H1 (cell line): ENCODE results near the gene AATK. TPM values are rescaled to one million over a fixed set of nuclear protein-coding genes. Genes with fewer than 3 reads are reported as not detected.

ENCODE experiments used
- CTCF ChIA-PET: fragments of 300-600 bp; sonication (Branson Sonifier 250); formaldehyde crosslinking; loops from one replicate; lab custom pipeline; 2021; ENCODE audit not compliant: partially characterized antibody; lab: Charles Lee
- POLR2A ChIA-PET: fragments of 300-600 bp; sonication (Branson Sonifier 250); formaldehyde crosslinking; loops from one replicate; lab custom pipeline; 2021; ENCODE audit warnings: inconsistent platforms; ENCODE audit not compliant: partially characterized antibody; lab: Charles Lee
- DNase-seq, 2 experiments: peaks; one replicate each; pipeline versions ENCODE4 v3.0.0 to v3.0.0-alpha.2; 2010 to 2022; ENCODE audit warnings: low spot score in 2 of 2, low read depth in 1 of 2, mixed read lengths in 1 of 2
- FAIRE-seq: peaks from 2 replicates; lab custom pipeline; 2011; peaks lifted over from hg19 to GRCh38; lab: Jason Lieb, UNC
- H2AFZ ChIP-seq: 2 replicates; pipeline ENCODE4 v1.8.1; 2012; ENCODE audit warnings: low read length, inconsistent platforms
- H2AK5ac ChIP-seq: 2 replicates; pipeline ENCODE4 v1.6.1; 2013; ENCODE audit warnings: low read depth, low read length
- H2BK120ac ChIP-seq: replicated peaks from 2 replicates; pipeline ENCODE3; 2013; ENCODE audit warnings: low read depth, low read length, inconsistent platforms
- H2BK12ac ChIP-seq: 2 replicates; pipeline ENCODE4 v1.6.1; 2013; ENCODE audit warnings: low read depth, low read length
- H2BK15ac ChIP-seq: 2 replicates; pipeline ENCODE4 v1.6.1; 2013; ENCODE audit warnings: low read length
- H2BK20ac ChIP-seq: 2 replicates; pipeline ENCODE4 v1.6.1; 2013; ENCODE audit warnings: low read length
- H2BK5ac ChIP-seq: 2 replicates; pipeline ENCODE4 v1.6.1; 2013; ENCODE audit warnings: low read depth, low read length
- H3K14ac ChIP-seq: 2 replicates; pipeline ENCODE4 v1.6.1; 2013; ENCODE audit warnings: inconsistent platforms; ENCODE audit not compliant: insufficient read length
- H3K18ac ChIP-seq: 2 replicates; pipeline ENCODE4 v1.6.1; 2013; ENCODE audit warnings: low read length; ENCODE audit errors: extremely low read depth
- H3K23ac ChIP-seq: 2 replicates; pipeline ENCODE4 v1.6.1; 2013; ENCODE audit warnings: inconsistent platforms; ENCODE audit not compliant: insufficient read length
- H3K23me2 ChIP-seq: 2 replicates; pipeline ENCODE4 v1.6.1; 2013; ENCODE audit warnings: low read depth, low read length
- H3K27ac ChIP-seq: 2 replicates; pipeline ENCODE4 v1.6.1; 2011; ENCODE audit warnings: low read depth, low read length, inconsistent platforms
- H3K27me3 ChIP-seq, 4 experiments: replicated peaks in 1 of 4; 1 replicate in 1 of 4; 2 replicates in 3 of 4; pipeline versions ENCODE4 v1.6.1 to v1.8.1; 2011 to 2013; ENCODE audit warnings: low read length in 3 of 4, mild to moderate bottlenecking in 3 of 4, inconsistent platforms in 2 of 4, mixed read lengths in 2 of 4, moderate library complexity in 1 of 4; ENCODE audit not compliant: control insufficient read depth in 3 of 4, insufficient read depth in 3 of 4; ENCODE audit errors: extremely low read depth in 1 of 4
- H3K36me3 ChIP-seq, 4 experiments: 2 replicates each; pipeline versions ENCODE4 v1.6.1 to v1.8.1; 2011 to 2013; ENCODE audit warnings: mild to moderate bottlenecking in 4 of 4, low read length in 3 of 4, moderate library complexity in 2 of 4, control low read depth in 1 of 4, inconsistent platforms in 1 of 4; ENCODE audit not compliant: insufficient read depth in 4 of 4, control insufficient read depth in 2 of 4
- H3K4ac ChIP-seq: replicated peaks from 2 replicates; pipeline ENCODE3; 2013; ENCODE audit warnings: low read length, low read depth, mixed read lengths, inconsistent platforms; ENCODE audit not compliant: insufficient read length
- H3K4me1 ChIP-seq, 4 experiments: replicated peaks in 1 of 4; 1 replicate in 1 of 4; 2 replicates in 3 of 4; pipeline versions ENCODE4 v1.6.1 to v1.8.1; 2011 to 2013; ENCODE audit warnings: low read length in 3 of 4, inconsistent platforms in 2 of 4, mixed read lengths in 1 of 4; ENCODE audit not compliant: insufficient read depth in 4 of 4, control insufficient read depth in 3 of 4
- H3K4me2 ChIP-seq, 2 experiments: 2 replicates each; pipeline versions ENCODE4 v1.6.1 to v1.8.1; 2011 to 2013; ENCODE audit warnings: low read depth in 2 of 2, low read length in 2 of 2, control low read depth in 1 of 2, inconsistent platforms in 1 of 2, mild to moderate bottlenecking in 1 of 2; ENCODE audit not compliant: insufficient read depth in 1 of 2
- H3K4me3 ChIP-seq, 4 experiments: fragments of 200-600, 300-600 bp in 1 of 4; sonication (generic), shearing (Covaris generic), sonication (Bioruptor Twin) in 1 of 4; 2 replicates each; pipeline versions ENCODE4 v1.5.1 to v1.8.1; 2011 to 2016; ENCODE audit warnings: low read length in 4 of 4, low read depth in 3 of 4, control low read depth in 2 of 4, inconsistent platforms in 2 of 4, mild to moderate bottlenecking in 2 of 4, mixed read lengths in 1 of 4, moderate library complexity in 1 of 4; ENCODE audit not compliant: insufficient read depth in 2 of 4; ENCODE audit errors: extremely low read depth in 1 of 4
- H3K56ac ChIP-seq: replicated peaks from 2 replicates; pipeline ENCODE3; 2013; ENCODE audit warnings: low read depth, mild to moderate bottlenecking, mixed read lengths, low read length, inconsistent platforms; ENCODE audit not compliant: insufficient read length
- H3K79me1 ChIP-seq: 2 replicates; pipeline ENCODE4 v1.6.1; 2013; ENCODE audit warnings: low read depth, low read length, control low read depth
- H3K79me2 ChIP-seq, 2 experiments: 2 replicates each; pipeline versions ENCODE4 v1.6.1 to v1.8.1; 2012 to 2013; ENCODE audit warnings: low read length in 2 of 2, mild to moderate bottlenecking in 2 of 2, inconsistent platforms in 1 of 2; ENCODE audit not compliant: insufficient read depth in 2 of 2, control insufficient read depth in 1 of 2
- H3K9ac ChIP-seq, 4 experiments: replicated peaks in 1 of 4; 1 replicate in 1 of 4; 2 replicates in 3 of 4; pipeline versions ENCODE4 v1.6.1 to v1.8.1; 2011 to 2013; ENCODE audit warnings: low read depth in 3 of 4, low read length in 3 of 4, control low read depth in 2 of 4, mild to moderate bottlenecking in 2 of 4, moderate library complexity in 2 of 4, inconsistent platforms in 1 of 4; ENCODE audit errors: extremely low read depth in 1 of 4
- H3K9me3 ChIP-seq, 2 experiments: 2 replicates each; pipeline versions ENCODE4 v1.6.1 to v1.8.1; 2012 to 2013; ENCODE audit warnings: mild to moderate bottlenecking in 2 of 2, moderate library complexity in 2 of 2, control low read depth in 1 of 2, inconsistent platforms in 1 of 2, low read depth in 1 of 2, low read length in 1 of 2, mixed read lengths in 1 of 2; ENCODE audit not compliant: insufficient read depth in 2 of 2
- H4K20me1 ChIP-seq, 2 experiments: replicated peaks in 1 of 2; 2 replicates each; pipeline versions ENCODE3 to v1.8.1; 2011 to 2013; ENCODE audit warnings: inconsistent platforms in 2 of 2, low read length in 2 of 2, mild to moderate bottlenecking in 1 of 2; ENCODE audit not compliant: insufficient read depth in 2 of 2, control insufficient read depth in 1 of 2
- H4K5ac ChIP-seq: 2 replicates; pipeline ENCODE4 v1.6.1; 2013; ENCODE audit warnings: low read length, low read depth, mixed read lengths, inconsistent platforms; ENCODE audit not compliant: insufficient read length
- H4K8ac ChIP-seq: 2 replicates; pipeline ENCODE4 v1.8.0; 2013; ENCODE audit warnings: mild to moderate bottlenecking, moderate library complexity, low read length, inconsistent platforms; ENCODE audit not compliant: insufficient read depth; ENCODE audit errors: extremely low read depth
- H4K91ac ChIP-seq: replicated peaks from 2 replicates; pipeline ENCODE3; 2013; ENCODE audit warnings: low read length, mixed read lengths, inconsistent platforms; ENCODE audit not compliant: insufficient read length
- BRCA1 ChIP-seq: IDR thresholded peaks from 2 replicates; pipeline ENCODE4 v1.6.1; 2012; ENCODE audit warnings: low read depth, low read length, improper control_type of control experiment
- EZH2 ChIP-seq: fragments of 200-600 bp; sonication (generic); IDR thresholded peaks from 2 replicates; pipeline ENCODE4 v1.7.1; 2012; ENCODE audit warnings: low read depth, mild to moderate bottlenecking, moderate library complexity, low read length, inconsistent platforms; ENCODE audit not compliant: severe bottlenecking
- JUND ChIP-seq: IDR thresholded peaks from 2 replicates; pipeline ENCODE4 v1.6.1; 2011; ENCODE audit warnings: mild to moderate bottlenecking, improper control_type of control experiment, low read length
- KDM1A ChIP-seq: fragments of 200-600, 300-600 bp; sonication (generic); IDR thresholded peaks from 2 replicates; pipeline ENCODE4 v1.7.1; 2016; ENCODE audit warnings: mild to moderate bottlenecking, low read length, borderline replicate concordance
- PHF8 ChIP-seq: fragments of 200-600 bp; sonication (generic); conservative IDR thresholded peaks from 2 replicates; pipeline ENCODE4 v1.7.1; 2012; ENCODE audit warnings: low read depth, mild to moderate bottlenecking, inconsistent platforms, low read length, moderate library complexity
- POLR2A ChIP-seq, 2 experiments: IDR thresholded peaks; 1 replicate in 1 of 2; 2 replicates in 1 of 2; pipeline ENCODE4 v1.6.1; 2011; ENCODE audit warnings: low read depth in 2 of 2, low read length in 2 of 2, mild to moderate bottlenecking in 2 of 2; ENCODE audit errors: control extremely low read depth in 1 of 2
- RNF2 ChIP-seq: fragments of 200-900, 300-1000 bp; sonication (generic); IDR thresholded peaks from 2 replicates; pipeline ENCODE4 v1.7.1; 2016; ENCODE audit warnings: borderline replicate concordance, low read depth, mild to moderate bottlenecking, antibody characterized with exemption, low read length; ENCODE audit not compliant: poor library complexity, severe bottlenecking; ENCODE audit errors: missing control alignments
- RXRA ChIP-seq: IDR thresholded peaks from 2 replicates; pipeline ENCODE4 v1.6.1; 2011; ENCODE audit warnings: low read depth, mild to moderate bottlenecking, low read length, moderate library complexity; ENCODE audit not compliant: insufficient read depth
- TAF1 ChIP-seq: IDR thresholded peaks from 2 replicates; pipeline ENCODE4 v1.6.1; 2011; ENCODE audit warnings: mild to moderate bottlenecking, low read depth, low read length
- WGBS, 2 experiments: shearing (Covaris generic) in 1 of 2; methylation state at CpG; one replicate each; pipeline versions ENCODE4 v1.1.6 to v1.1.7; 2013 to 2015; ENCODE audit warnings: low lambda C conversion rate in 2 of 2, mixed read lengths in 2 of 2, inconsistent platforms in 1 of 2, low coverage in 1 of 2, missing lambda C conversion rate in 1 of 2; ENCODE audit not compliant: insufficient replicate concordance in 2 of 2, insufficient coverage in 1 of 2, insufficient read length in 1 of 2; ENCODE audit errors: extremely low coverage in 1 of 2, missing lambda C conversion rate in 1 of 2; 5-methylcytosine and 5-hydroxymethylcytosine counted together
- polyA plus RNA-seq, 7 experiments: library from polyadenylated mRNA; depleted of rRNA in 3 of 7; stranded (reverse) in 5 of 7; unstranded in 2 of 7; fragments of >200 nt in 5 of 7; fragments of 200-250 nt in 2 of 7; gene quantifications; 1 replicate in 5 of 7; 2 replicates in 1 of 7; 4 replicates in 1 of 7; pipeline versions ENCODE4 v1.2.1 to v1.2.3, GENCODE V29; 2011 to 2013; ENCODE audit warnings: missing spikeins in 2 of 7, mixed read lengths in 2 of 7
- total RNA-seq: library from RNA; stranded (reverse); fragmentation: NEBNext Ultra II Directional; extraction: Animal tissue kit (Norgen Biotek cat#: 25700); gene quantifications from 2 replicates; pipeline ENCODE4 v1.2.1, GENCODE V29; 2021
- TF ChIP-seq, protein P1 (sequence below): IDR thresholded peaks from 2 replicates; pipeline ENCODE4 v1.6.1; 2012; ENCODE audit warnings: inconsistent platforms

Gene AATK
- total and polyA plus RNA-seq, 2 of the 8 experiments (the other 6 are each of a cell fraction or from before 2014, with no cell fraction given), result 1.7 to 3.5 TPM

DNA sequence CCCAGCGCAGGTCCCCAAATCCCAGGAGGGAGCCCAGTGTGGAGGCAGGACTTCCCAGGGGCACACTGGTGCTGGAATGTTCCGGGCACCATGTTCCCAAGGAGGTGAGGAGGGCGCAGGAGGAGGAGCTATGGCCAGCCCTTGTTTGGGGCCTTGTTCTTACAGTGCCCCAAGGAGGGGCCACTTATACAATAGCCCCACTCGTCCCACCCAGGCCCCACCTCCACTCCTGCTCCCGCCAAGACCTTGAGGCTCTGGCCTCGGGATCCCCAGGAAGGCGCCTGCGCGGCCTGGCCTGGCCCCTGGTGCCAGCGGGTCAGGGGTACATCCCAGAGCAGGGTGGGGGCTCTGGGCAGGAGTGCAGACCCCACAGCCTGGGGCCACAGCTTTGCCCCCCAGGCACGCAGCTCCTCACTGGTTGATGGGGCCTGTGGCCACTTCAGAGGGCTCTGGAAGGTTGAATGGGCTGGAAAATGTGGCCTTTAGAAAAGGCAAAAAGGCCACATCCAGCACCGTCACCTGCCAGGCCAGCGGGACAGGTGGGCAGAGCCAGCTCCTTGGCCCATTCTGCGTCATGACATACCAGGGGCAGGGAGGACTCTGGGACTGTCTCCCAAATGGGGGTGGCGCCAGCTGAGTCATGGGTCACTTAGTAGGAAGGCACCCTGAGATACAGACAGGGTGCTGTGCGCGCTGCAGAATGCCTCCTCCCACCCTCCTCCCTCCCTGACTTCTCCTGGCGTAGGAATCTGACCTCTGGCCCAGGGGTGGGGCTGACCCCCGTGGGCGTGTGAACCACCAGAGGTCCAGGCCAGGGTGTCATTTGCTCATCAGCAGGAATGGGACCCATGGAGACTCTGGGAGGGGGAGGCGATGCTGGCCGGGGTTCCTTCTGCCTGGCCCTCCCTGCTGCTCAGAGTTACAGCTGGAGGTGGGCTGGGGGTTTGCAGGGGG lies 33.0 kb downstream of the AATK start:
- no peak overlapping the region for H2AK5ac ChIP-seq
- H3K18ac ChIP-seq, result no peak overlapping the region; the same call in none of the 2 replicates
- H2BK12ac ChIP-seq, result no peak overlapping the region
- TF ChIP-seq RNF2 (no peak), JUND (no peak), PHF8 (no peak), TAF1 (no peak), KDM1A (no peak), BRCA1 (no peak), RXRA (no peak), POLR2A (IDR thresholded peaks at IDR 0.05; ENCODE audit: control extremely low read depth in 1 of 2, low read depth in 2 of 2, low read length in 2 of 2) (no peak), EZH2 (no peak)
- TF ChIP-seq, protein P1, sequence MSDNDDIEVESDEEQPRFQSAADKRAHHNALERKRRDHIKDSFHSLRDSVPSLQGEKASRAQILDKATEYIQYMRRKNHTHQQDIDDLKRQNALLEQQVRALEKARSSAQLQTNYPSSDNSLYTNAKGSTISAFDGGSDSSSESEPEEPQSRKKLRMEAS, result no peak
- no peak overlapping the region for H3K56ac ChIP-seq
- H2BK5ac ChIP-seq, result no peak overlapping the region
- H2BK120ac ChIP-seq, result no peak overlapping the region
- no peak overlapping the region for H3K27ac ChIP-seq
- FAIRE-seq (no peak), DNase-seq (no peak)
- H3K14ac ChIP-seq, result no peak overlapping the region
- H3K79me2 ChIP-seq, result no peaks in the 10 kb centered on the region
- H4K8ac ChIP-seq, result peak overlapping the region; percentile 5; the same call in 1 of the 2 replicates
- H3K36me3 ChIP-seq, result no peaks in the 10 kb centered on the region
- H3K9me3 ChIP-seq, result peaks cover 4 to 5% of the 10 kb centered on the region in 2 experiments; a peak in 2 of 4 replicates
- H4K5ac ChIP-seq, result no peak overlapping the region
- ChIA-PET POLR2A (interaction anchor here (0.7 to 1.4 kb wide), 5 partner anchors 9 to 109 kb away, joined by 3 to 5 read pairs (median 4); partner anchors contain the start of gene TEPSIN), CTCF (interaction anchor here (0.6 to 2.0 kb wide), 11 partner anchors 9 to 297 kb away, joined by 3 to 14 read pairs (median 3); no protein-coding TSS in a partner anchor)
- no peak overlapping the region for H2AFZ ChIP-seq
- H4K20me1 ChIP-seq, result peaks cover 2 to 3% of the 10 kb centered on the region in 2 experiments
- peaks cover 0 to 8% (median 4%) of the 10 kb centered on the region in 4 experiments; a peak in 3 of 7 replicates for H3K4me1 ChIP-seq
- no peaks in the 10 kb centered on the region; the same call in 1 of the 2 replicates for H3K79me1 ChIP-seq
- H3K23ac ChIP-seq, result no peak overlapping the region
- no peak overlapping the region for H3K4me3 ChIP-seq
- H3K9ac ChIP-seq, result no peak overlapping the region
- H2BK15ac ChIP-seq, result no peak overlapping the region
- H3K4ac ChIP-seq, result no peak overlapping the region
- H3K4me2 ChIP-seq, result no peak overlapping the region
- 88% methylated on average over 14 of the region's 22 CpGs; no CpG with 5 or more reads in 1 of the 2 experiments for WGBS, 2 experiments
- H3K23me2 ChIP-seq, result peaks cover 3% of the 10 kb centered on the region; the same call in 1 of the 2 replicates
- H3K27me3 ChIP-seq, result no peaks in the 10 kb centered on the region
- peak overlapping the region; percentile 40 for H4K91ac ChIP-seq
- H2BK20ac ChIP-seq, result no peak overlapping the region
